ENCODE results near the gene FIGN.

FIGN gene

GRCh38 chr2:163719331-163719730 is 16.5 kb downstream of the FIGN start:
- H3K4me3 ChIP-seq: no peak overlapping the region
- H3K27ac ChIP-seq: no peak overlapping the region
- DNase-seq (ENCODE audit: low spot score): no peak
- TF ChIP-seq CTCF (IDR thresholded peaks at IDR 0.05): no peak

GRCh38 chr2:163717993-163718680 is 17.7 kb downstream of the FIGN start:
- no peak for TF ChIP-seq CTCF (IDR thresholded peaks at IDR 0.05)
- peak overlapping the region in 1 of 2 donors; percentile 14 for H3K27ac ChIP-seq
- peak overlapping the region; percentile 31 for H3K4me3 ChIP-seq
- no peak for DNase-seq (ENCODE audit: low spot score)

GRCh38 chr2:163717515-163717914 is 18.3 kb downstream of the FIGN start:
- no peak for DNase-seq (ENCODE audit: low spot score)
- Histone ChIP-seq H3K27ac (peak overlapping the region in 1 of 2 donors; percentile 14), H3K4me3 (no peak overlapping the region)
- no peak for TF ChIP-seq CTCF (IDR thresholded peaks at IDR 0.05)

GRCh38 chr2:163716101-163716500 is 19.7 kb downstream of the FIGN start:
- DNase-seq (ENCODE audit: low spot score): no peak
- no peak overlapping the region for H3K27ac ChIP-seq
- no peak overlapping the region for H3K4me3 ChIP-seq
- no peak for TF ChIP-seq CTCF (IDR thresholded peaks at IDR 0.05)

GRCh38 chr2:163715668-163716067 is 20.1 kb downstream of the FIGN start:
- DNase-seq (ENCODE audit: low spot score): no peak
- H3K27ac ChIP-seq: no peak overlapping the region
- H3K4me3 ChIP-seq: no peak overlapping the region
- no peak for TF ChIP-seq CTCF (IDR thresholded peaks at IDR 0.05)

- no peak for TF ChIP-seq CTCF (IDR thresholded peaks at IDR 0.05)
- Histone ChIP-seq H3K27ac (no peak overlapping the region), H3K4me3 (no peak overlapping the region)
- no peak for DNase-seq (ENCODE audit: low spot score)
These were observed 20.6 kb downstream of the FIGN start for GRCh38 chr2:163715199-163715598.

- TF ChIP-seq CTCF (IDR thresholded peaks at IDR 0.05): no peak
- Histone ChIP-seq H3K4me3 (no peak overlapping the region), H3K27ac (no peak overlapping the region)
- no peak for DNase-seq (ENCODE audit: low spot score)
These were observed 22.1 kb downstream of the FIGN start for GRCh38 chr2:163713534-163714311.
